ENCODE results near the gene CD180.

The CD180 gene

DNA sequence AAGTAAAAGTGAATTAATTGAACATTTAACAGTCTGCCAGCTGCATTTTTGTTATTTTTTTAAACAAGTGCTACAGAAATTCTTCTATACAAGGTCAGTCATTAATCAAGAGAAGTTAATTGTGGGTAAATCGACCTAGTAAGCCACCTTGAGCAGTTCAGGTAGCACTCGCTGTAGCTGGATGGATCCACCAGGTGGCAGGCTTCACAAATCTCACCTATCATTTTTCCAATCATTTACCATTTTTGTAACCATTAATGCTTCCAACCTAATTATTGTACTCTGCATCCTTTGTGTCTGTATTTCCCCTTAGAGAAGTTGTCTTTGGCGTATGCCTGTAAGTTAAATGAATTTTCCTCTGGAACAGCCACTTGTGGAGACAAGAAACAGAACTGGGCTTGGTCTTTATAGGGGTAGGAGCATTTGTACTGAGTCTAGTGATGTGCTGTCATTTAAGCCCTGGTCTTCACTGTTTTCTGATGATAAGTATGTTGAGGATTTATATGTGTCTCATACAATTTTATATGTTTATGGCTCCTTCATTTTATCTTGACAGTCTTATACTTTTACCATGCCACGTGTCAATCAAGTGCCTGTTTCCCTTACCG lies 39.5 kb downstream of the CD180 start:
- DNase-seq: peak; percentile 43 to 46

DNA sequence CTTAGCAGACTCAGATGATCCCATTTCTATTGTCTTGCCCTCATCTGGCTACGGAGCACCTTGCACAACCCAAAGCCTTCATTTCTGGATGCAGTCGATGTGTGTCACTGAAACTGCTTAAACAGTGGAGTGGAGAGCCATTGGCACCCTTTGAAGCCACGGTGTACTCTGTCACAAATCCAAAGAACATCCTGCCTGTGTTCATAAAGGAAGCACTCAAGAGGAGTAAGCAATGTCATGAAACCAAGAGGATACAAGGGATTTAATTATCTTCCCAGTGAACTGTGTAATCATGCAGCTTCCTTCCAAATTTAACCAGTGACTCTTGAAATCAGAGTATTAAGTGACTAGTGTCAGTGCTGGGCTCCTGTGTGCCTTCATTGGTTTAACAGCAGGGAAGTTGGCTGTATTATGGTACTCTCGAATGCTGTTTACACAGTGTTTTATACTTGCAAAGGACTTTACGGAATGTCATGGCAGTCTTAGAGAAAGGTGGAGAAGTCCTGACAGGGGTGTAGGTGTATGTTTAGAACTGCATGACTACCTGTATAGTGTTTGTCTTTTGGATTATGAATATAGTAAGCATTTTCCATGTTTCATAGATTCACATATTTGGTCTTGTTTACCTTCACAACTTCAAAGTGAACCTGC lies 41.9 kb downstream of the CD180 start:
- DNase-seq: no peak

DNA sequence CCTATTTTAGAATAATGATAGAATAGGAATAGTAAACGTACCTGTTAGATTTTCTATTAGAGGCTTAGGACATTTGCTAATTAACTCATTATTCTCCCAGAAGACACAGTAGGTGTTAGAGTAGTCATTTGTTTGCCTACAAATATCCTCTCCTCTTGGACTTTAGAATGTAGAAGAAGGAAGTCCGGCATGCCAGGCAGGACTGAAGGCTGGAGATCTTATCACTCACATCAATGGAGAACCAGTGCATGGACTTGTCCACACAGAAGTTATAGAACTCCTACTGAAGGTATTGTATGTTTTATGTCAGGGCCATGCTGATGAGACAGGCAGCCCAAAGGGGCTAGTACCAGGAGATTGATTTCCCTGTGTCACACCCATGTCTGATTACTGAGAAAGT lies 43.3 kb downstream of the CD180 start:
- no peak for DNase-seq

DNA sequence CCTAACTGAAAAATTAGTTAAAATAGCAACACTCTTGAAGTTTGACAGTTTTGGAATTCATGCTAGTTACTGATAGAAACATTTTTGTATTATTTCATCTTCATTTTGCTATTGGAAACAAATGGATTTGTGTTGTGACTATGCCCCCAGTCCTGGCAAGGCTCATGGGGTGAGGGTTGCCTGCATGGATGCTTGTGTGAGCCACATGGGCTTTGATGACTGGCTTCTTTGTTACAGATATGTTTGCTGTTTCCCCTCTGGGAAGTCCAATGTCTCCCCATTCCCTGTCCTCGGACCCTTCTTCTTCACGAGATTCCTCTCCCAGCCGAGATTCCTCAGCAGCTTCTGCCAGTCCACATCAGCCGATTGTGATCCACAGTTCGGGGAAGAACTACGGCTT lies 44.2 kb downstream of the CD180 start:
- DNase-seq: no peak

DNA sequence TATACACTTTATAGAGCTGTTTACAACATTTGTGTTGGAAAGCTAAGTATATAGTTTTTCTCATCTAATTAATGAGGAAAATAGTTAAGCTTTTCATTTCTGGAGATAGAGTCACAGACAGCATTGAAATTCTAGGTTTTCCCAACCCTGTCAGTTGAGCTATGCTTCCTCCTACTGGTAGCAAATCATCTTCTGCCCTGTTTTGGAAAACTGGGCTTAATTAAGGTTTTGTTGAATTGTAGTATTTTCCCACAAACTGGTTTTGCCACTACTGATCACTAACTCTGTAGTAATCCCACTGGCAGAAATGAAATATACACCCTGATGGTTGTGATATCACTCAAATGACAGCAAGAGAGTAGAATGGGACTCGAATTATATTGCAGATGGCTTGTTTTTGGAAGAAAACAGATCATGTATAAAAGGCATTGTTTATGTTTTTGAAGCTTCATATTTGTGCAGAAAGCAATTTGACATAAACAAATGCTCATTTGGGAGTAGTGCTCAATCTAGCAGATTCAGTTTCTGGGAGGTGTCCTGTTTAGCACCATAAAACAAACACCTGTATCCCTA lies 46.6 kb downstream of the CD180 start:
- DNase-seq: peak in 1 of 2 experiments; percentile 15

DNA sequence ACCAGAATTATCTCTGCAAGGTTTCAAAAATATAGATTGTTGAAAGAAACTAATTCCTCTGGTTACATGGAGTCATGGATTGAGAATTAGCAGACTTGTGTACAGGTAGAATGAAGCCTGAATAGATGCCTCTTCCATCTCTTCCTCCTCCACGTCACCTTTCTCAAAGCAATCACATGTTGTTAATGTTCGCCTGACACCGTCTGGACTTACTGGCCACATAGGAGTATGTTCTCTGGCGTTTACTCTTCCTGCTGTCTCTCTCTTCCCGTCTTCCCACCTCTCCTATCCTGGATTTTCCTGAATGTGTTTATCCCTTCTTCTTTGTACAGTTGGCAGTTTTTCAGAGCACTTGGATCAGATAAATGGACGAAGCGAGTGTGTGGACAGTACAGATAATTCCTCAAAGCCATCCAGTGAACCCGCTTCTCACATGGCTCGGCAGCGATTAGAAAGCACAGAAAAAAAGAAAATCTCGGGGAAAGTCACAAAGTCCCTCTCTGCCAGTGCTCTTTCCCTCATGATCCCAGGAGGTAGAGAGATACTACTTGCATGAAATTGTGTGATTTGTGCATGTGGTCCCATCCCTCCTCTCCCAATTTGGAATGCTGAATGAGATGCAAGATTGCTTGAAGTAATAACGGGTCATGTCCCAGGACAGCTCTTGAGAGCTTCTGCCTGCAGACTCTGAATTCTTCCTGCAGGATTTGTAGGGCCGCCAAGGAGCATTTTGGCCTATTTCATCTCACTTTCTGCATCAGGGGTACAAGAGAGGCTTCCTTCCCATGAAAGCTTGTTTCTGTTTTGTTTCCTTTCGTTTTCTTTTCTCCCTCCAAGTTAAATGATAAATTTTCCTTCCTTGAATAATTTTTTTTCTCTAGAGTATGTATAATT lies 47.3 kb downstream of the CD180 start:
- no peak for DNase-seq

DNA sequence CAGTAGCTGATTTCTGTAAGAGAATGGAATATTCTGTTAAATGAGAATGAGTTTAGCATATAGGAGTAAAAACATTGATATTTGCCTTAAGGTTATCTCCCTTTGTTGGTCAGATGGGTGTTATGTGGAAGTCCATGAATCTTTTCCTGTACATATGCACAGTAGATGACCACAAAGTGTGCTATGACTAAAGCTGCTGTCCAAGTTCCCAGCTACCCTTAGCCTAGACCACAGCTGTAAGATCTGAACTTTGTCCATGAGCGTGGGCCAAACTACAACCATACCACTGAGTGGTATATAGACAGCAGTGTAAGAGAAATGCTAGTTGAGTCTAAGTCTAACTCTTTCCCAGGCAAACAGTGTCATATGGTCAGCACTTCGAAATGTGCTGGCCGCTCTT lies 48.8 kb downstream of the CD180 start:
- no peak for DNase-seq

DNA sequence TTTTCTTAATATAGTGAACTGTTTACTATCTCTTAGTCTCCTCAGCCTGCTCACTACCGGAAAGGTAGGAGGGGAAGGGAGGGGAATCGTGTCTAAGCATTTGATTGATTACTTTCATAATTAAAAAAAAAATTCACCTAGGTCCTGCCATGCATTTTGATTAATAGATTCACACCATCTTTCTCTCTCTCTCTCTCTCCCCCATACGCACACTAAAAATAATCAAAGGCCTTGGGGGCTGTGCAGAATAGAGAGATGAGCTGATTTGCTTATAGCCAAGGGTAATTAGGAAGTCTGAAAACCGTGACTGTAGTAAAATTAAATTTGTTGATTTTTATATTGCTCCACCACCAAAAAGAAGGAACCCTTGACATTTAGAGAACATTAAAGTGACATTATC lies 49.6 kb downstream of the CD180 start:
- DNase-seq: no peak

DNA sequence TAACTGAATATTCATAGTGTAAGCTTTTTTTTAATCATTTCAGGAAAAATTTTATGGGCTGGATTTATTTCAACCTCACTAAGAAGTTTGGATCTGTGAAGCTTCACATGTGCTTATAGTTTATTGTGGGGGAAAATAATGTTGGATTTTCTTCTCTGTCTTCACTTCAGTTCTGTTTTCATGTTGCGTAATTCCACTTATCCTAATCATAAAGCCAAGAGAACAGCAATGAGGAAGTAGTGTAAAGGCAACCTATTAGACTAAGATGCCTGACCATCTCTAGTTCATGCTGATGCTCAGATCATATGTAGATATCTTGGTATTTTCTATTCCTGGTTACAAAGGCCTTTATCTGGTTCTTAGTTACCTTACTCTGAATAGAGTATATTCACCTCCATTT lies 50.0 kb downstream of the CD180 start:
- peak; percentile 60 to 72 for DNase-seq

DNA sequence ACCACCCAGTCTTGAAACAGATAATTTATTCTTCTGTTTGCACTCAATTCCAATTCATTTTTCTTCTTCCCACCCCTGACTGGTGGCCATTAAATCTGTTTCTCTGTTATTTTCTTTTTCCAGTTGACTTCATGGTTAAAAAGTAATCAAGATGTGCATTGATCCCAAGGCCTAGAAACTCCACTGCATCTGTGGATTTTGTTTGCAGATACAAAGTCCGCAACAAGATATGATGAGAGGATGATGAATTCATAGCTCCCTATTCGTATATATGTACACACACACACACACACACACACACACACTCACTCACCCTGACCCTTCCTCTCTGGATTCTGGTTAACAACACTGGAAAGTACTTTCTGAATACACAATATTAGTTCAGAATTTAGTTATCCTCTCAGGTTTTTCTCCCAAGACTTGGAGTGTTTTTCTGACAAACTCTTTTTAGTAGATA lies 52.4 kb downstream of the CD180 start:
- DNase-seq: no peak

DNA sequence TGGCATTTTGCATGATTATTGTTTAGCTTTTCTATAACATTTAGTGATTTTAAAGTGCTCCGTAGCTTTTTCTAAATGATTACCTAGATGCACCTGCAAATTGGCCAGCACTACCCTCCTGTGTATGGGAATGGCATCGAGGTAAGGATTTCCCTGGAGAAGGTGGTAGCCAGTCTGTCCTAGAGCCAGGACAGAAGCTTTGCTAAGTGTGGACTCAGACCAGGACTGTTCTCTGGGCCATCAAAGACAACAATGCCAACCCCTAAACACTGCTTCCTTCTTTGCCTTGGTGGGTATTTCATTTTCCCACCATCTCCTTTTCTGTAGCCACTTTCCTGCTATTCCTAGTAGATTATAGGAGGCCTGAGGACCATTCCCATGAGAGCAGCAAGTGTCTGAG lies 53.0 kb downstream of the CD180 start:
- DNase-seq: no peak

DNA sequence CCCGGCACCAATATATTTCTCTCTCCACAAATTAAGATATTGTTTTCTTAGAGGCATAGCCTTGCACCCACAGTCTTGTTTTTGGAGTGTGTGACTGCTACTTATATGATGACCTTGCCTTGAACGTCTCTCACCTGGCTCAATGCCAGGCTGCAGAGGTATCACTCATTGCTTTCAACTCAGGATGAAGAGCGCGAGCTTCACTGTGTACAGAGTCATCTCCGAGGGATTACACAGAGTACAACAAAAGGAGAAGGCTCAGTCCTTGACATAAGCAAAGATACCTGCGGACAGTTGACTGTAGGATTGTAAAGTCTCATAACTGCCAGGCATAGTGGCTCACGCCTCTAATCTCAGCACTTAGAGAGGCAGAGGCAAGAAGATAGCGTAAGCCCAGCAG lies 53.8 kb downstream of the CD180 start:
- DNase-seq: no peak

DNA sequence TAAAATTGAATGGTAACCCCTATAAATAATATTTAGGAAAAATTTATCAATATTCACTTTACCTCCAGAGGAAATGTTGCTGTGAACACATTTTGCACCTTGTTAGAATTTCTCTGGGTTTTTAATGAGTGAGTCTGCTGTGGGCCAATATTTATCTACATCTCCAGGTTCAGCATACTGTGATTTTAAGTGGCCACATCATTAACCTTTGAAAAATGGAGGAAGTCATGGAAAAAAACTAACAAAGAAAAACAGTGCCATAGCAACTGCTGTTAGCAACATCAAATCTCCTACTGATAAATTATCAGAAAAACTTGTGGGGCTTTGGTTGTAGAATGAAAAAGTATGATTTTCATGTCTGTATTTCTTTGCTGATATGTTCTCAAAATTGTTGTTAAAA lies 55.0 kb downstream of the CD180 start:
- no peak for DNase-seq

DNA sequence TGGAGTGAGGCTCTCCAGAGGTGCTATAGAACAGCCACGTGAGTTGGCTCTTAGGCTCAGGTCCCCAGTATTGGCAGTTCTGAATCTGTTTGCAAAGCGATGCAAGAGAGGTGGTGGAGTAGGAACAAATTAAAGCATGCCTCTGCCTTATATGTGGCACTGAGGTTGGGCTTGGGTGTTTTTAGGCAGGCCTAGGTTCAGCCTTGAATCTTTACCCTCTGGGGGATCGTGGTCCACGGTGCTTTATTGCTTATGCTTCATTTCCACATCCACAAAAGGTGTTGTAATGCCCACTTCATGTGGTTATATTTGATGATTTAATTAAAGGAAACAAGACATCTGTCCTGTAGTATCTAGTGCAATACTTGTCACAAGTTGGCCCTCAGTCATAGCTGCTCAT lies 56.2 kb downstream of the CD180 start:
- DNase-seq: no peak

DNA sequence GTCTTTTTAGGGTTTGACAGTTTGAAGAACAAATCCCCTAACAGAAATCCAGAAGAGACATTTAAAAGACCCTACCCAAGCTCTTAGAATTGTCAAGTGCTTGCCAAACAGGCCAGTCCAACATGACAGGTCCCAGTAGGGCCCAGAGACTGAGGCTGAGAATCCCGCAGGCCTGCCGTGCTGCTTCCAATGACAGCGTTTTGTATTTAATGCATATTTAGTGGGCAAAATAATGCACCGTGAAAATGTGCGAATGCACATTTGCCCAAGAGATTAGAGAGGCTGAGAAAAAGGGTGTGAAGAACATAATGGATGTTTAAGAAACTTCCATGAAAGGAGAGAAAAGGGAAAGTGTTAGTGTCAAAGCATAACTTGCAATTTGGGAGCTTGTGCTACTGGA lies 57.6 kb downstream of the CD180 start:
- no peak for DNase-seq

DNA sequence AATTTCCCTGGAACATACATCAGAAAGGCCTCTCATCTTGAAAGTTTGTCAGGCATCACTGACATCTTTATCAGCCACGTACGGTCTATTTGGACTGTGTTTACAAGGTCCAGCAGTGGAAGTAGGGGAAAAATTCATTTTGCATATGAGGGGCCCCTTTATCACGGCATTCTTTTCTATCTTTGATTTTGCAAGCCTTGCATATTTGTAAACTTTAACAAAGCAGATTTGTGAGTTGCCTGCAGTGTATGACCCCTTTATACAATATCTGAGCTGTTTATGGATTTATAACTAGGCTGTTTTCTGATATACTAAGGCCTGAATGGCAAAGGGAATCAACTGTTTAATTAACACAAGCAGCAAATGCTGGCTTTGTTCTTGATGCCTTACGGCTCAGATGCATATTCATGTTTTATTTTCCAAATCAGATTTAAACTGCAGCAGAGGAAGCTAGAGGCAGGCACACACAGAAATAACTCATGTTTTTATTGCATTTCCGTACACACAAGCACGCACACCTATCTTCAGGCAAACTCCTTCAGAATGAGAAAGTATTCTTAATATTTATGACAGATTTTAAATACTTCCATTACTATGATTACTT lies 61.1 kb downstream of the CD180 start:
- DNase-seq: no peak

DNA sequence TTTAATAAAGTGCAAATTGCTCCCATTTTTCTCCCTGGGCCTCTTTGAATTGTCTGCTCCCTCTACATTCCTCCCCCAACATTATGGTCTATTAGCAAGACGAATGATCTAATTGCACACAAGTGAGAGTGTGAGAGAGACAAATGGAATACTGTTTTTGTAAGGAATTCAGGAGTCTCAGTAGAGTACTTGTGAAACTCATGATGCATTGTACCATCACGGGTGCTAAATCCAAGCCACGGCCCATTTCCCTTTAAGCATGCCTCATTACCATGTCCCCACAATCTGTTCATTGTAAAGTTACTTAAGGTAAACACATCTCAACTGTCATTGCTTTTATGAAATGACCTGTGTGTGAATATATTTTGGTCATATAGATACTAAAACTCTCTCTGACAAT lies 62.8 kb downstream of the CD180 start:
- no peak for DNase-seq

DNA sequence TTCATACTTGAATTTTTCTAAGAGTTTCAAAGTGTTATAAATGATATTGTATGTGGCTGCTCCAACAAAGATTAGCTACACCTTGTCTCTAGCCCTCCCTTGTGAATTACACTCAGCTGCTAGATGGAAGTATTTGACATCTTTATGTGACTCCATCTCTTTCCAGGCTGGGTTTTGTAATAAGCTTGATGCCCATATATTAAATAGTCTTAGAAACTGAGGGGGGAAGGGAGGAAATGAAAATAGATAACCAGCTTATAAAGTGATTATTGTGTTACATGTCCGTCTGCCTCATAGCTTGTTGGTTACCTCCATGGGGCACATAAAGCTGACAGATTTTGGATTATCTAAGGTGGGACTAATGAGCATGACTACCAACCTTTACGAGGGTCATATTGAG lies 63.4 kb downstream of the CD180 start:
- DNase-seq: no peak

DNA sequence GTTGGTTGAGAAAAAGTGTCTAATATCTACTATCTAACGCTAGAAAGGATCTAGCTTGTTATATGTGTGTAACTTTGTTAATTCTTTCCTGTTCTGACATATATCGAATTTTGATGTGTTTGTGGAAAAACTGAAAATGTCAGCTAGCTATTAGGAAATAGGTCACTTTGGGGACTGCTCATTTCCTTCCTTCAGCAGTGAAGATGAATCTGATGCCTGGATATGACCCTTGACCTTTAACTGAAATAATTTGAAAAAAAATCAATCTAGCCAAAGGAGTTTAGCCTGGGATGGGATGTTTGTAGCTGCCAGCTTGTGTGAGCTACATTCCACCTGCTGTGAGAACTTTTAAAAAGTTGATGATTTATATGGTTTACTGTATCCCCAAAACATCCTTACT lies 66.8 kb downstream of the CD180 start:
- no peak for DNase-seq

All from Kasumi-1 (cell line).